Skeletal muscle tissue (tissue), 4 donors: ENCODE results near the gene RPL3. TPM values are rescaled to one million over a fixed set of nuclear protein-coding genes. Genes with fewer than 3 reads are reported as not detected.

Experiments used
- H3K27ac ChIP-seq: one replicate; pipeline ENCODE4 v1.7.0; 2013; ENCODE audit warnings: mild to moderate bottlenecking, low read depth, low read length, inconsistent platforms
- H3K27me3 ChIP-seq, 3 donors: one replicate each; pipeline ENCODE4 v1.7.0; 2013; ENCODE audit warnings: low read length in 3 of 3; ENCODE audit not compliant: control insufficient read depth in 3 of 3, insufficient read depth in 3 of 3
- H3K36me3 ChIP-seq, 3 donors: one replicate each; pipeline ENCODE4 v1.7.0; 2013; ENCODE audit warnings: low read length in 3 of 3; ENCODE audit not compliant: control insufficient read depth in 3 of 3, insufficient read depth in 3 of 3
- H3K4me1 ChIP-seq, 3 donors: one replicate each; pipeline ENCODE4 v1.7.0; 2013; ENCODE audit warnings: low read length in 3 of 3, mild to moderate bottlenecking in 3 of 3; ENCODE audit not compliant: control insufficient read depth in 3 of 3, insufficient read depth in 3 of 3
- H3K4me3 ChIP-seq, 3 donors: one replicate each; pipeline ENCODE4 v1.7.0; 2013; ENCODE audit warnings: low read length in 3 of 3
- H3K9ac ChIP-seq, 3 donors: one replicate each; pipeline ENCODE4 v1.7.0; 2013; ENCODE audit warnings: low read length in 3 of 3, mild to moderate bottlenecking in 3 of 3, moderate library complexity in 2 of 3, low read depth in 1 of 3
- H3K9me3 ChIP-seq, 3 donors: one replicate each; pipeline ENCODE4 v1.7.0; 2013; ENCODE audit warnings: low read length in 3 of 3; ENCODE audit not compliant: control insufficient read depth in 3 of 3
- total RNA-seq: library from RNA; depleted of rRNA; stranded (reverse); fragments of >200 nt; gene quantifications from one replicate; pipeline ENCODE4 v1.2.3, GENCODE V29; 2014
- donor health status: Osteomylitis.

Gene RPL3
- total RNA-seq, 1 donor from 2014 or later = 2,602 TPM

DNA sequence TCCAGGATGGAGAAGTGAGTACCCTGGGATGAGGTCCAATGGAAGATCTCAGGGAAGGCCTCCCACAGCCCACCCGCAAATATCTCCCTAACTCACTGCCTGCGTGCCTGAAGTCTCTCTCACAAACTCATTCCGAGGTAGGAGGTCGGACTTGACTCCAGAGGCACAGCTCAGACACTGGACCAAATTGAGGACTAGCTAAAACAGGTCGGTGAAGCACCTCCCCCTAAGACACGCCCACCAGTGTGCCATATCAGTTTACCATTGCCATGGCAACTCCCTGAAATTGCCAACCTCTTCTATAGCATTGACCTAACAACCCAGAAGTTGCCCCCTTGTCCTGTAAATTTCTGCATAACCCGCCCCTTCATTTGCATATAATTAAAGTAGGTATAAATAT is 17.5 kb downstream of the RPL3 start:
- Histone ChIP-seq H3K36me3 (no peaks in the 10 kb centered on the region), H3K4me1 (peaks cover 35 to 49% (median 43%) of the 10 kb centered on the region in 3 donors), H3K27ac (no peak overlapping the region), H3K9me3 (no peaks in the 10 kb centered on the region), H3K4me3 (no peak overlapping the region), H3K27me3 (no peaks in the 10 kb centered on the region), H3K9ac (no peak overlapping the region)

DNA sequence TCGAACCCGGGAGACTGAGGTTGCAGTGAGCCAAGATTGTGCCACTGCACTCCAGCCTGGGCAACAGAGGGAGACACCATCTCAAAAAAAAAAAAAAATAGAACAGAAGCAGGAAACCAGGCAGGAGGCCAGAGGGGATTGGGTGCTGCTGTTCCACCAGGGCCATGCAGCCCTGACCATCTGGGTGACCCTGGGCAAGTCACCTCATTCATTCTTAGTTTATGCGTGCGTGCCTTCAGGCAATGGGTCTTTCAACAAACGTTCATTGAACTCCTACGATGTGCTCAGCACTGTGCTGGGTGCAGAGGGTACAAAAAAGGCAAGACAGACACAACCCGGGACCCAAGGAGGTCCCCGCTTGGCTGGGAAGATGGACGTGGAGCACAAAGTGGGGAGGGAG is 18.3 kb downstream of the RPL3 start:
- Histone ChIP-seq H3K27ac (no peak overlapping the region), H3K36me3 (no peaks in the 10 kb centered on the region), H3K27me3 (no peaks in the 10 kb centered on the region), H3K9ac (peak overlapping the region in 1 of 3 donors; percentile 72), H3K4me3 (no peak overlapping the region), H3K4me1 (peaks cover 34 to 47% (median 42%) of the 10 kb centered on the region in 3 donors), H3K9me3 (no peaks in the 10 kb centered on the region)

DNA sequence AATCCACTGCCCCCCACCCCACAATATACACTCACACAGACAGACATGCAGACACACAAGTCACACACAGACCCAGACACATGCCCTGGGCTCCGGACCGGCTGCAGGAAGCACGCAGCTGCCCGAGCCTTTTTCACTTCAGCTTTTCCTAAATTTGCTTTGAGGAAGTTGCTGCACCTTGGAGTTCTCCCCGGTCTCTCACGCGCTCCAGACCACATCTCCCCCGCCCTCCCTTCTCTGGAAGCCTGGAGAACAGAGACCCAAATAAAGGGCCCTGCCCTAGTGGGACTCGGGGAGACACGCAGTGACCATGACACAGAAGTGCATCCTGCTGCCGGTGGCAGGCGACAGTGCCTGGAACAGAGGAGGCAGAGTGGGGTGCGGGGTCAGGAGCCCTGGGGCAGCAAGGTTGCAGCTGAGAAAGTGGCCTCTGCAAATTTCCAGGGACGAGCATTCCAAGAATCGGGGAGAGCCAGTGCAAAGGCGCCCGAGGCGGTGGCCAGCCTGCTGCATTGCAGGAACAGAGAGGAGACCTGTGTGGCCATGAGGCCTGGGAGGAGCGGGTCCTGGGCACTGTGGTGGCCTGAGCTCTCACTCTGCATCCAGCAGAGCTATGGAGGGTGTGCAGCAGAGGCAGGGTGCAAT is 19.1 kb downstream of the RPL3 start:
- Histone ChIP-seq H3K27ac (peak overlapping the region; percentile 36), H3K36me3 (no peaks in the 10 kb centered on the region), H3K9ac (peak overlapping the region in 1 of 3 donors; percentile 72), H3K9me3 (no peaks in the 10 kb centered on the region), H3K4me1 (peaks cover 34 to 47% (median 42%) of the 10 kb centered on the region in 3 donors), H3K4me3 (peak overlapping the region; percentile 9 to 31 (median 29)), H3K27me3 (no peaks in the 10 kb centered on the region)

DNA sequence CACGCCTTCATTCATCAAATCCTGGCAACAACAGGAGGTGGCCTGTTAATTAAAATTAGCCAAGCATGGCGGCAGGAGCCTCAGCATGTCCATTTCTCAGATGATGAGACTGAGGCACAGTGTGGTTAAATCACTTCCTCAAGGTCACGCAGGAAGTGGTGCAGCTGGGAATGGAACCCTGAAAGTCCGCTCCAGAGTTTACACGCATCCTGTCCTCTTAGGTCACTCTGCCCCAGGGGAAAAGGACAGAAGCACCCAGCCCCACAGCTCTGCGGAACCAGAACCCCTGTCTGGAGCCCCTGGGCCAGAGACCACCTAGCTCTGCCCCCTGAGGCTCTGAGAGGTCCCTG is 19.6 kb downstream of the RPL3 start:
- Histone ChIP-seq H3K9ac (peak overlapping the region in 1 of 3 donors; percentile 72), H3K27me3 (no peaks in the 10 kb centered on the region), H3K36me3 (no peaks in the 10 kb centered on the region), H3K27ac (peak overlapping the region; percentile 36), H3K4me1 (peaks cover 34 to 47% (median 42%) of the 10 kb centered on the region in 3 donors), H3K9me3 (no peaks in the 10 kb centered on the region), H3K4me3 (no peak overlapping the region)

DNA sequence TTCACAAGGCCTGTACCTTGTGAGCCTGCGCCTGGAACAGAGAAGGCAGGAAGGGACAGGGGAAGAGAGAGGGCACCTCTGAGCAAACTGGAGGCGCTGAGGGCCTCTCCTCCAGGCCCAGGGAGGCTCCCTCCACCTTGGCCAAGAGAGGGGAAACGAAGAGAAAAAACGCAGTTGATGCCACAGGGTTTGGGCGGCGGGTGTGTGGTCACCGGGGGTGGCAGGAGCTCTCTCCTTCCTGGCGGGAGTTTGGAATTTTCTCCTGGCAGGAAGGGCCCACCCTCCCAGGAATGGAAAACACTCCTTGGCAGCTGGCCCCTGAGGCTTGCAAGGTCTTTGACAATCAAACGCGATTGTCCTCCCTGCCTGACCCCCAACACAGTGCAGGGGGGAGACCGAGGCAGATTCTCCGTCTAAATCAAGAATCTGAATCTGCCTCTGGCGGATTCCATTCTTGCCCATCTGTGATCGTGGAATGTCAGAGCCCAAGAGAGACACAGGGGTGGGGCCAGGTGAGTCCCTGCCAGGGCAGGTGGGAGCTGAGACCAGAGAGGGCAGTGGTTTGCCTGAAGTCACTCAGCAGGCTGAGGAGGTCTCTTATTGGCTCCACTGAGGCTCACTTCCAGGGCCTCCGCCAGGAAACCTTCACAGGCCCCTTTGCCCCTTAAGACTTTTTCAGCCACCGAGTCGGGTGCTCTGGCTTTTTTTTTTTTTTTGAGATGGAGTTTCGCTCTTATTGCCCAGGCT is 21.0 kb downstream of the RPL3 start:
- no peak overlapping the region for H3K4me3 ChIP-seq
- no peaks in the 10 kb centered on the region for H3K9me3 ChIP-seq
- H3K4me1 ChIP-seq = peaks cover 34 to 47% (median 42%) of the 10 kb centered on the region in 3 donors
- H3K27me3 ChIP-seq = no peaks in the 10 kb centered on the region
- H3K9ac ChIP-seq = peak overlapping the region in 1 of 3 donors; percentile 50
- no peaks in the 10 kb centered on the region for H3K36me3 ChIP-seq
- peak overlapping the region; percentile 12 for H3K27ac ChIP-seq

DNA sequence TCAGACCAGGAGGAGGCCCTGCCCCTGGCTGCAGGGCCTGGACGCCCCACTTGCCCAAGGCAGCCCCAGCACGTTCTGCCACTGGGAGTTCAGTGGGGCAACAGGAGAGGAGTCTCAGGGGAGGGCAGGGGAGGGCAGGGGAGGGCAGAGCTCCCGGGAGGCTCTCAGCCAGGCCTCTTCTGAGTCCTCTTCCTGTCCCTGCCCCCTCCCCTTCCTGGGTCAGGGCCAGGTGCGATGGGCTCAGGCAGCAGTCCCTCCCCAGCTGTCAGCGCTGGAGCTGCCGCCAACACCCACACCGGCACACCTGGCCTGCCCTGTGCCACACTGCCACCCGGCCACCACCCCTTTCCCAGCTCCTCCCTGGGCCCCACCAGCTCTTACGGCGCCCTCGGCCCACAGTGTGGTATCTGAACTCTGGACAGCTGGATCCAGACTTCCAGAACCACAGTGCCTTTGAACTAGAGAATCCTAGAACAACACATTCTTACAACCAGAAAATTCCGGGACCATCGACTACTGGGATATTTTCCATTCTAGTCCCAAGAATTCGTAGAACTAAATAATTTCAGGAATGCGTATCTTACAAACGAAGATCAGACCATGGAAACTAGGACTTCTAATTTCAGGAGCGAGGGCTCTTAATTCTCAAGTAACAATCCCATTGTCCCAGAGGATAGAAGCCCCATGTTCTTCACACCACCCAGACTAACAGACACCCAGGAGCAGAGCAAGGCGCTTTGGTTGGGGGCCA is 21.8 kb downstream of the RPL3 start:
- H3K4me3 ChIP-seq = no peak overlapping the region
- H3K27me3 ChIP-seq = no peaks in the 10 kb centered on the region
- no peaks in the 10 kb centered on the region for H3K36me3 ChIP-seq
- H3K4me1 ChIP-seq = peaks cover 36 to 50% (median 45%) of the 10 kb centered on the region in 3 donors
- peak overlapping the region; percentile 25 for H3K27ac ChIP-seq
- peak overlapping the region in 2 of 3 donors; percentile 10 to 50 for H3K9ac ChIP-seq
- no peaks in the 10 kb centered on the region for H3K9me3 ChIP-seq

DNA sequence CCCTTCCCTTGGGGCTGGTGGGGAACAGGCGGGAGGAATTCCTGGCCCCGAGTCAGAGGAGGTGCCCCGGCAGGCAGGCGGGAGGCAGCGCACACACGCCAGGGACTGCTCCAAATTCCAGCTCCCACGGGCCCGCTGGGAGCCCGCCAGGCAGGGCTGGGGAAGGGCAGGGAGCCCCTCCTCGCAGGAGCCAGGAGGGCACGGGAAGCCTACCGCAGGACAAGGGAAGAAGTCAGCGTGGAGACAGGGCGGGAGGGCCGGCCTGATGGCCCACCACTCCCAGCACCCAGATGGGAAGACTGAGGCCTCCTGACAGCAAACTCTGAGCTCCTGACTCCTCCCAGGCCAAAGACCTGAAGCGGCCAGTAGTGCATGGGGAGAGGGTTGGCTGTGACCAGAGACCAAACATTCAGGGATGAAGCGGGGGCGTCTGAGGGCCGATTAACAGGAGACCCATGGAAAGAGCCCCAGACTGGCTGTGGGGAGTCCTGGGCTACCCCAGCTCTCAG is 22.4 kb downstream of the RPL3 start:
- peak overlapping the region; percentile 25 for H3K27ac ChIP-seq
- H3K4me3 ChIP-seq = no peak overlapping the region
- H3K4me1 ChIP-seq = peaks cover 43 to 50% (median 50%) of the 10 kb centered on the region in 3 donors
- peak overlapping the region in 1 of 3 donors; percentile 50 for H3K9ac ChIP-seq
- no peaks in the 10 kb centered on the region for H3K9me3 ChIP-seq
- no peaks in the 10 kb centered on the region for H3K36me3 ChIP-seq
- H3K27me3 ChIP-seq = no peaks in the 10 kb centered on the region

DNA sequence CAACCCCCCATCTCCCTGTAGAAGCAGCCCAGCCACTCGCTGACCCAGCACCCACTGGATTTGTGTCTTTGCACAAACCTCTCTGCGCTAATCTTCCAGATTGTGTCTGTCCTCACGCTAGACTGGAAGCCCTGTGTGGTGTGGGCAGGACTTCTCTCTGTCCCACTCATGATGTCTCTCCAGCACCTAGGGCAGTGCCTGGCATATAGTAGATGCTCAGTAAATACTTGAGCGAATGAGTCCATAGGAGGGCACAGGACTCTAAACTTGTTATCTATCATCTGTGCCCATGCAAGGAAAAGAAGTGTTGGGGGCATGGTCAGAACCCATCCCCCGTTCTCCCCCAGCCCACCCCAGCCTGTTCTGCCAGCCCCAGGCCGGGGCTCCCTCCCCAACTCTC is 22.9 kb downstream of the RPL3 start:
- Histone ChIP-seq H3K4me1 (peaks cover 47 to 52% (median 51%) of the 10 kb centered on the region in 3 donors), H3K4me3 (no peak overlapping the region), H3K36me3 (no peaks in the 10 kb centered on the region), H3K9me3 (no peaks in the 10 kb centered on the region), H3K9ac (no peak overlapping the region), H3K27me3 (no peaks in the 10 kb centered on the region), H3K27ac (no peak overlapping the region)

DNA sequence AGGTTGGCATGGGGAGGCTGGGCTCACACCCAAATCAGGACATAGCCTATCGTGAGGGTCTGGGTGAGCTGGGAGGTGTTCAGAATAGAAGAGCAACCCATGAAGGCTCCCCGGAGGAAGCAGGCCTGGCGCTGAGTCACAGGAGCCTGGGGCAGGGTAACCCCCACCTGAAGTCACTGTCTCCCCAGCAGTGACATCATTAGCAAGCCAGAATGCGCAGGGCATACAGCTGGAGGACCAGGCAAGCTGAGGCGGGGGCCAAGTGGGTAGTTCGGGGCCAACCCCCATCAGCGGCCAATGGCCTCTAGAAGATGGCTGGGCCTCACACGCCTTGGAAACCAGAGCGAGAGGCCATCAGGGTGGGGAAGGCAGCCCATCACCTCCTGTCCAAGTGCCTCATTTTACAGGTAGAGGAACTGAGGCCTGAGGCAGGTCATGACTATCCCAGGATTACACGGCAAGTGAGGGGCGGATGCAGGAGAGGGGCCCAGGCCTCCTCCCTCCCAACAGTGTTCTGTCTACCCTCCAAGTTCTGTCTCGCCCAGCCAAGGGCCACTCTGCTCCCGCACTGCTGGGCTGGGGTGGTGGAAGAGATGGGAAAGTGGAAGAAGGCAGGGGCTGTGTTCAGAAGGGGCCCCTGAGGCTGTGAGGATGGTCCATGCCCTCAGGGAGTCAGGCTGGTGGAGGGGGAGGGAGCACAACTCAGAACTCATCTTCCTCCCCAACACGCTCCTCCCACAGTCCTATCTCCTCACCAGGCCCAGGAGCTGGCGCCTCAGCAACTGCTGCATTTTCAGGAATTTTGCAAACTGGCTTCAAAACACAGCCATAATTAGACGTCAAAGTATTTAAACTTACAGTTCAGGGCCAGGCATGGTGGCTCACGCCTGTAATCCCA is 24.6 kb downstream of the RPL3 start:
- H3K27me3 ChIP-seq = no peaks in the 10 kb centered on the region
- no peak overlapping the region for H3K4me3 ChIP-seq
- no peak overlapping the region for H3K9ac ChIP-seq
- H3K9me3 ChIP-seq = no peaks in the 10 kb centered on the region
- no peaks in the 10 kb centered on the region for H3K36me3 ChIP-seq
- H3K27ac ChIP-seq = no peak overlapping the region
- H3K4me1 ChIP-seq = peaks cover 49 to 55% (median 50%) of the 10 kb centered on the region in 3 donors
